8988T (cell line): Measurements from ENCODE around the gene PTPN4.

ENCODE experiments used
- DNase-seq: peaks from one replicate; pipeline ENCODE4 v3.0.0; 2011

Gene PTPN4

DNA sequence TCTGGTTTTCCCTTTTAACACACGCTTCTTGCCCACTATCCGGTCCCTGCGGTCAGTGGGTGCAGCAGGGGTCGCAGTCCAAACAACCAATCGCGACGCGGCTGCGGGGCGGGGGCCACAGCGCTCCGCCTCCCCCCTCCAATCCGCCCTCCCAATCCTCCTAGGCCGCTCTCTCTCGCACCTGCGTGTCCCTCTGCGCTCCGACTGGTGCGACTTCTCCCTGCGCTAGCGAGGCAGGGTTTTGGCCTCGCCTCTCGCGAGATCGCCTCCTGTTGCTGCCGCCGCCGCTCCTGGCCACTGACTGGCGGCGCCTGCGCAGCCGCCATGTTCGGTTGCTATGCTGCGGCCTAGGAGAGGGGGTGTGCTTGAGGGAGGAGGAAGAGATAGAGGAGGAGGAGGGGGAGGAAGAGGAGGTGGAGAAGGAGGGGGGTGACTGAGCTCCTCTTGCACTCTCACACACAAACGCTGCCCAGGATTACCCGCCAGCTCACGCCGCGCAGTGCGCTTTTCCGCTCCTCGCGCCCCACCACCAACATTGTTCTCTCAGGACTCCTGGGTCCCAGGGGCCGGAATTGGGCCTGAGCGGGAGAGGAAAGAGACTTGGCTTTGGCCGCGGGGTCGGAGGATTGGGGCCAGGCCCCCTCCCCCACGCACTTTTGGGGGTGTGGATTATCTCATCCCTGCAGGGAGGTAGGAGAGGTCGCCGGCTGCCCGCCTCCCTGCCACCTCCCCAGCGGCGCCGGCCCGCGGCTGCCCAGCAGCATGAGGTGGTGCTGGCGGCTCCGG, at the start of gene PTPN4:
TSS of gene PTPN4 (plus strand) at position 472 of the 786 bp plus-strand sequence. CDS start 49,932 bp downstream, outside the sequence.
- peak; percentile 88 for DNase-seq

- DNase-seq: no peak
Observed at GRCh38 chr2:119710281-119710680, 49.4 kb upstream of the PTPN4 start.

- no peak for DNase-seq
Observed at GRCh38 chr2:119711352-119711751, 48.4 kb upstream of the PTPN4 start.

GRCh38 chr2:119712571-119712970, 47.2 kb upstream of the PTPN4 start:
- DNase-seq: no peak

DNA sequence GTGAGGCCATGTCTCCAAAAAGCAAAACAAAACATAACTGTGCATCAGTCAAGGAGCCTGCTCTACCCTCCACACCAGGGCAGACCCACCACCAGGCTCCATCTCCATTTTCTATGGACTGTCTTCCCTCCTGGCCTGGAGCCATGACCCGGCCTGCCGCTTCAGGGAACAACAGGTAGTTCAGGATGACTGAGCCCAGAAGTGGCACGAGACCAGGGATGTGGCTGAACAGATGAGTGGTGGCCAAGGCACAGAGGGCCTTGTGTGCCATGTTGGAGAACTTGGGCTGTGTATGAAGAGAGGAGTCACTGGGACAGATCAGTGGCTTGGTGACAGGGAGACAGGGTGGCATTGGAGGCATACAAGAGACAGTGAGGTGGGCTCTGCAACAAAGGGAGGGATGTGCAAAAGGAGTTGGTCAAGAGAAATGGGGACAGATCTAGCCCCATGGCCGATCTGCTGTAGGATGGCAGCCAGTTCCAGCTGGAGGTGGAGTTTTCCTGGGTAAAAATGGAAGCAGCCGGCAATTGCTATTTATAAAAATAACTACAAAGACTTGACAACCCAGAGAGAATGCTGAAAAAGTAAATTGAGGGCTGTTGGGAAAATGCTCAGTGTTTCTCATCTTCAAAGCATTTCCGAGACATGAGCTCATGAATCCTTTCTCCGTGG, 45.8 kb upstream of the PTPN4 start:
- DNase-seq: no peak

GRCh38 chr2:119715409-119716283, 44.1 kb upstream of the PTPN4 start:
- no peak for DNase-seq

DNA sequence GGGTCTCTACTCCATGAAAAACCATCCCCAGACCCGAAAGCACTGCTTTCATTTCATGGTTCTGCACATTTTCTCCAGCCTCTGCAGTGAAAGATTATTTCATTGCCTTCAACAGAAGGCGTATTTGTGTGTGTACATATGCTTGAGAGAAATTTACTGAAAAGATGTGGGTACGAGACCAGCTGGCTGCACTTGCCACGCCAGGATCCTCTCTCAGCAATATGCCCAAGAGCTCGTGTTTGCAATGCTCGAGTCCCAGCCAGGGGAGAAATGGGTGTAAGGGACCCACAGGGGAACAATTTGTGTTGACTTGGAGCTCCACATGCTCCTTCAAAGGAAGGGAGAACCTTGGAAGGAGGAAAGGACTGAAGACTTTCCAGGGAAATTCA, 43.4 kb upstream of the PTPN4 start:
- DNase-seq: no peak

DNA sequence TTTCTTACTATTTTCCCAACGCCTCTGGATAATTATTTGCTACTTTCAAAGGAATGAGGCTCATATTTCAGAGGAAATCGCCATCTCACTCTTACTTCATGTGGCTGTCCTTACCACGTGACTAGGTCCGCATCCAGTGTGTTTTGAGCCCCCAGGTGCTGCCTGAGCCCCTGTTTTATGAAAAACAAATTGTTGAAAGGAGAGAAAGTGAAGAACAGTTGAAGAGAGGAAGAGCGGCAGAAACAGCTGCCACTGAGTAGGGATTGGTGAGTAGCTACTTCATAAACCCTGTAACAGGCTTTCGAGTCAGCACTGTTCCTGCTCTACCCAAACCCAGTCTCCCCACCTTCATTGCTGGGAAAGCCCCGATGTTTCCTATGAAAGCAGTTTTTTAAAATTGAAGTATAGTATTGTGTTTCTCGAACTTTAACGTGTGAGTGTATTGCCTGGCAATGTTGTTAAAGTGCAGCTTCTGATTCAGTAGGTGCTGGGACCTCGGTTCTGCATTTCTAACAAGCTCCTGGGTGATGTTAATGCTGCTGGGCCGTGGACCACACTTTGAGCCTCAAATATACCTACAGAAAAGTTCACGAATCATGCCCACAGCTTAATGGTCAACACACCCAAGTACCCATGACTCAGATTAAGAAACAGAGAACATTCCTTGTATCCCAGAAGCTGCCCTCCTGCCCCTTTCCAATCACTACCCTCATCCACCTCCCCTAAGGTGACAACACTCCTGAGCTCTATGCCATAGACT, 41.0 kb upstream of the PTPN4 start:
- no peak for DNase-seq

DNA sequence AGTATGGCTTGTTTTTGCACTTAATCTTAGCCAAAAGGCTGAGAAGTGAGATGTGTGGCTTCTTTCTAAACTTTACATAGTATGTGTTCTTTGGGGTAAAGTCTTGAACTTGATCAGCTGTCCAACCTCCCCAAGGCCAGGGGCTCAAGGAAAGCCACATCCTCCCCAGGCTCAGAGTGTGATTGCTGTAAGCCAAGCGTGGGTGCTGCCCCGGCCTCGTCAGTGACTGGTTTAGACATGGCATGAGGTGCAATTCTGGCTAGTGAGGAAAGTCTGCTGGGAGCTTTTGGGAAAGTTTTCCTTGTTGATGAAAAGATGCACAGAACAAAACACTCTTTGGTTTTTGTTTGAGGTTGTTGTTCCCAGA, 40.5 kb upstream of the PTPN4 start:
- DNase-seq: no peak

DNA sequence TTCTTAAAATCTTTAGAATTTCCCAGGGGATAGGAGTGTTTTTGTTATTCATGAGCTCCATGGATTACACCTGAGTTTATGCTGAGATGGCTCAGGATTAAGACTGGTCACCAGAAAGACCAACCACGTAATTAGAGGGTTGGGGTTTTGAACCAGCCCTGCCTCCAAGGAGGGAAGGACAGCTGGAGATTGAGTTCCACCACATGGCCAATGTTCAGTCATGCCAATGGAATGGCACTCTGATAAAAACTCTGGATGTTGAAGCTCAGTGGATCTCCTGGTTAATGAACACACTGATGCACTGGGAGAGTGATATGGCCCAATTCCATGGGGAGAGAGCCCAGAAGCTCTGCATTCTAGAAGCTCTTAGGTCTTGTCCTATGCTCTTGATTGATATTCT, 38.7 kb upstream of the PTPN4 start:
- DNase-seq: no peak

DNA sequence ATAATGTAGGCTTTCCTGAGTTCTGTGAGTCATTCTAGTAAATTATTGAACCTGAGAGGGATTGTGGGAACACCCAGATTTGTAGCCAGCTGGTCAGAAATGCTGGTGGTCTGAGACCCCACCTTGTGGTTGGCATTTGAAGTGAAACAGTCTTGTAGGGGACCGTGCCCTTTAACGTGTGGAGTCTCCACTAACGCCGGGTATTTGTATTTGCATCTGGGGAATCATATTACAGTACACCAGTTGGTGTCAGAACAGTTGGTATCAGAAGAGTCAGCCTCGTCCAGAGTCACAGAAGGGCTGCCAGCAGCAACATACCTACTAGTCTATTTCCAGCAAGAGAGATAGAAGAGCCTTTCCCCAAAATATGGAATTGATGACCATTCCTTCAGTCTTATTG, 38.3 kb upstream of the PTPN4 start:
- no peak for DNase-seq

DNA sequence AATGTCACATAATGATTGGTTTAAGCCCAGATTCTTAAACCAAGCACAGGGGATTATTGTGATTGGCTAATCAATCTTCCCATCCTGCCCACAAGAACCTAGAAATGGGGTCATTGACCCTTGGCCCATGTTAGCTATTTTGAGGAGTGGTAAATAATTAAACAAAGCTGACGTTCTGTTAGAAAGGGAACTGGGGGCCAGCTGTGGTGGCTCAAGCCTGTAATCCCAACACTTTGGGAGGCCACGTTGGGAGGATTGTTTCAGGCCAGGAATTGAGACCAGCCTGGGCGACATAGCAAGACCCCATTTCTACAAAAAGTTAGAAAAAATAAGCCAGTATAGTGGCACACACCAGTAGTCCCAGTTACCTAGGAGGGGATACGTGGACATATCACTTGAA, 37.8 kb upstream of the PTPN4 start:
- DNase-seq: no peak

- no peak for DNase-seq
Observed at GRCh38 chr2:119723186-119723585, 36.5 kb upstream of the PTPN4 start.

GRCh38 chr2:119723784-119724467, 35.8 kb upstream of the PTPN4 start:
- no peak for DNase-seq

DNA sequence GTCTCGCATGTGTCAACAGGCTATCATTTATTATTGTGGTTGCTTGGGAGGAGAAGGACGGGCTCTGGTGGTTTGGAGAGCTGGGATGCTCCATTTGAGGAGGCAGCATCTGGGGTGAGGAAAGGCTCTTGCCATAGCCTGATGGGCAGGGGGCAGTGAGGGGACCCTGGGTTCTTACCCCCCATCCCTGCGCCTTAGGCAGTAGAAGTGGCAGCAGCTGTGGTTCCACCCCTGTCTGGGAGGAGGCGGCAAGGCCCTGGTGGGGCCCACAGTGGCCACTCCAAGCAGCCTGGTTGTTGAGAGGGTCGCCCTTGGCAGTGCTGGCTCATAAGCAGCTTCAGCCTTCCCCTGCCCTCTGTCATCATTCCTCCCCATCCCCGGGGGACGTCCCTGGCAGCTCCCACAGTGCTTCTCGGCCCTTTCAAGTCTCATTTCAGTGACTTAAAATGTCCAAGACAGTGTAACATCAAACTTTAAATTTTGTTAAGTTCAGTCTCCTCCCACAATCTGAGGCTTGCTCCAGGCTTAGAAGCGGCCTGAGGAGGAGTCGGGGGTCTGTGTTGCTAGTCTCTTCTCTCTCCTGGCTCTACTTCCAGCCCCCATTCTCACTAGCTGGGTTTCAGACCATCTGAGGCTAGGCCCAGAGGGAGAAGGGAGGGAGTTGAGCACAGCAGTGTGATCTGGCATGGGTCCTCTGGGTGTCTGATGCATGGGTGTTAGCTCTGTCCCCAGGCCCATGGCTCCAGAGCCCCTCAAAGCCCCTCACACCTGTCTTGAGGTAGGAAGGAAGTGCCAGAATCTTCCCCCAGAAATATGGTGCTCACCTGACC, 34.9 kb upstream of the PTPN4 start:
- no peak for DNase-seq

DNA sequence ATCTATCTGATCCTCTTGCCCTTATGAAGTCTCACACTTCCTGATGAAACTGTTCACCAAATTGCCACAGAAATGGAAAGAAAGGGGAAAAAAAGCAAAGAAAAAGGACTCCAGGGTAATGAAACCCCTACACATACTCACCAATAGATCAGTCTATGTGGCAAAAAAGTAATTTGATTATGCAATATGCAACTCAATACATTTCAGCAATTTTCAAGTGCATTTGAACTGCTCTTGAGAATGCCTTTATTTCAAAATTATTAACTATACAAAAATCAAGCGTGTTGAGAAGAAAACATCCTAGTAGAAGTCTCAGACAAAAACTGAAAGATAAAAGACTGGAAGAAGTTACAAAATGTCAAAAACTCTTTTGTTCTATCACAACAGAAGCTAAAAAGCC, 32.2 kb upstream of the PTPN4 start:
- DNase-seq: no peak

- DNase-seq: no peak
Observed at GRCh38 chr2:119728421-119728820, 31.3 kb upstream of the PTPN4 start.

GRCh38 chr2:119730671-119731177, 29.0 kb upstream of the PTPN4 start:
- no peak for DNase-seq

DNA sequence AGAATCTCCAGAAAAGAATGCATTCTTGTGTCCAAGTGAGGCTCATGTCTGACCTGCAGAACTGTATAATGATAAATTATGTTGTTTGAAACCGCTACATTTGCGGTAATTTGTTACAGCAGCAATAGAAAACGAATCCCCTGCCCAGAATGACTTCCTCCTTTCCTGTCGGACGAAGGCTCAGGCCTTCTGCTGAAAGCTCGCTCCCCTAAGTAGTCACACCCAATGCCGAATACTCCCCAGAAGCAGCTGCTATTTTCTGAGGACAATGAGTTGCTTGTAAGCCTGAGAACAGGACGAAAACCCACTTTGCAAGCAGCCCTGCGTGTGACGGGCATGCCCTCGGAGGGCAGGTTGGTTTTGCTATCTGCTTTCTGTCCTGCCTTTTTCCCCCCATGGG, 27.7 kb upstream of the PTPN4 start:
- DNase-seq: no peak

DNA sequence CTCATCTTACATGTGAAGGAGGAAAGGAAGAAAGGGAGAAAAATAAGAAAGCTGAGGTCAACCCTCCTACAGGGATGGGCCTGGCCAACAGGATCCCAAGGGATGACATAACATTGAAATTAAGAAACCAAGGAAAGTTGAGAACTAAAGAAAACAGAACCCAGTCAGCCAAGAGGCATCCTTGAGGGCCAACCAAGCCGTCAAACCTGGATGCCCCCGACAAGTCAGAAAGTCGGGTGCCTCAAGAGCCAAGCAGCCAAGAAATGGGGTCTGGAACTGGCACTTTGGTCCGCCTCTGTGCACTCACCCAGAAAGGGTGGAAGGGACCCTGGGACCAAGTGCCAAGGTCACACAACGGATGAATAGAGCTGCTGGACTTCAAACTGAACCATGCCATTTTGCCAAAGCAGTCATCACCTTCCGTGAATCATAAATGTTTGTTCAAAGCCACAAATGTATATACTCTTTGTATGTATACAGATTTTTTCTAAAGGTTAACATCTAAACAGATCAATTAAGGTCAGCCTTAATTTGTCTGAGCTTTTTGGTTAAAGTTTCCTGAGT, 27.0 kb upstream of the PTPN4 start:
- DNase-seq: no peak

DNA sequence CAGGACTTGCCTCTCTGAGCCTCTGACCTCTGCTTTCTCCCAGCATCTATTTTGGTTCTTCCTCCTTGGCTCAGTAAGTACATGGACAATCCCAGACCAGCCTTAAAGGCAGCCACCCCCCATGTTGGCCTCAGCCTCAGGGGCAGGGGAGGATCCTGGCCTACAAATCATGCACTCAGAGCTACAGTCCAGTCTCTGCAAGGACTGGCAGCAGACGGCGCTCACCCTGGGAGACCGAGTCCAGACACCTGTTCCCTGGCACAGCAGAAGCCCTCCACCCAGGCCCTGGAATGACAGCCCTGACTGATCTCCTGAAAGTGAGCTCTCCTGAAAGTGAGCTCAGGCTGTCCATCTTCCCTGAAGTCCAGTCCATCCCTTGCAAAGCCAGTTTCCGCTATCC, 25.7 kb upstream of the PTPN4 start:
- DNase-seq: no peak
